GM12878 (cell line): ENCODE measurements around the gene EHD2. TPM values are rescaled to one million over a fixed set of nuclear protein-coding genes. Genes with fewer than 3 reads are reported as not detected.

Experiments
- ATF7 ChIP-seq: fragments of 450-650 bp; IDR thresholded peaks from 2 replicates; pipeline ENCODE4 v1.6.1; 2016; ENCODE audit warnings: low read depth, mild to moderate bottlenecking
- BRCA1 ChIP-seq: IDR thresholded peaks from 2 replicates; pipeline ENCODE4 v1.6.1; 2011; ENCODE audit warnings: low read depth, low read length, improper control_type of control experiment
- CBX5 ChIP-seq: sonication (generic); IDR thresholded peaks from 2 replicates; pipeline ENCODE4 v1.6.1; 2016; ENCODE audit warnings: low read depth, moderate library complexity, mild to moderate bottlenecking, inconsistent platforms
- CREB1 ChIP-seq: IDR thresholded peaks from 2 replicates; pipeline ENCODE4 v1.6.1; 2012; ENCODE audit warnings: low read depth, mild to moderate bottlenecking, inconsistent platforms
- DPF2 ChIP-seq: fragments of 450-650 bp; IDR thresholded peaks from 2 replicates; pipeline ENCODE4 v1.6.1; 2017; ENCODE audit warnings: mild to moderate bottlenecking
- E2F8 ChIP-seq: fragments of 450-650 bp; IDR thresholded peaks from 2 replicates; pipeline ENCODE4 v1.6.1; 2018; ENCODE audit warnings: mild to moderate bottlenecking, low read depth, moderate library complexity; ENCODE audit not compliant: partially characterized antibody
- MTA3 ChIP-seq: IDR thresholded peaks from 2 replicates; pipeline ENCODE4 v1.6.1; 2012; ENCODE audit warnings: low read length, inconsistent platforms, borderline replicate concordance
- NR2C1 ChIP-seq: fragments of 450-650 bp; IDR thresholded peaks from 2 replicates; pipeline ENCODE4 v1.6.1; 2017; ENCODE audit warnings: antibody characterized with exemption, mild to moderate bottlenecking, moderate library complexity
- NR2C2 ChIP-seq: IDR thresholded peaks from 2 replicates; pipeline ENCODE4 v1.6.1; 2011; ENCODE audit warnings: borderline replicate concordance, low read depth; ENCODE audit not compliant: control insufficient read depth, insufficient read length
- RELB ChIP-seq: fragments of 450-650 bp; IDR thresholded peaks from 2 replicates; pipeline ENCODE4 v1.6.1; 2017; ENCODE audit warnings: low read depth, mild to moderate bottlenecking, moderate library complexity
- SKIL ChIP-seq: fragments of 450-650 bp; IDR thresholded peaks from 2 replicates; pipeline ENCODE4 v1.6.1; 2017; ENCODE audit warnings: mild to moderate bottlenecking, low read depth, inconsistent platforms; ENCODE audit not compliant: poor library complexity, severe bottlenecking
- SUZ12 ChIP-seq: fragments of 200-600 bp; sonication (generic); IDR thresholded peaks from one replicate; pipeline ENCODE4 v1.6.1; 2018; ENCODE audit warnings: antibody characterized with exemption, mild to moderate bottlenecking; ENCODE audit not compliant: unreplicated experiment
- polyA plus RNA-seq, 11 experiments: library from polyadenylated mRNA; depleted of rRNA in 4 of 11; unstranded in 6 of 11; stranded (reverse) in 5 of 11; fragments of >200 nt; fragmentation: Nextera tagmentation in 4 of 11; fragmentation: Illumina TruSeq in 1 of 11; extraction: Ambion mirVana in 4 of 11; extraction: Trizol in 1 of 11; gene quantifications; 1 replicate in 1 of 11; 2 replicates in 10 of 11; pipeline versions ENCODE4 v1.2.1 to v1.2.3, GENCODE V29; 2011 to 2016; ENCODE audit warnings: inconsistent platforms in 2 of 11, missing spikeins in 2 of 11, low read depth in 1 of 11
- total RNA-seq, 4 experiments: library from RNA; depleted of rRNA in 3 of 4; stranded (reverse); fragments of >200 nt in 3 of 4; fragmentation: Illumina TruSeq in 1 of 4; extraction: Trizol in 1 of 4; gene quantifications; 2 replicates each; pipeline versions ENCODE4 v1.2.1 to v1.2.3, GENCODE V29; 2013 to 2021

EHD2 gene
- total and polyA plus RNA-seq, 10 of the 15 experiments (the other 5 are each of a cell fraction or from before 2014, with no cell fraction given) = 0.12 to 0.24 (median 0.23) TPM; not detected in 7

GRCh38 chr19:47778049-47778953, 65.1 kb downstream of the EHD2 start, which contains the start of gene SELENOW (continued):
- TF ChIP-seq SKIL = peak; percentile 91
- peak; percentile 36; the same call in 1 of the 2 replicates for TF ChIP-seq CREB1
- no peak for TF ChIP-seq SUZ12
- peak; percentile 17 for TF ChIP-seq E2F8
- peak; percentile 100 for TF ChIP-seq ATF7
- TF ChIP-seq MTA3 = no peak
- no peak for TF ChIP-seq NR2C1
- TF ChIP-seq NR2C2 = no peak
- peak; percentile 72 for TF ChIP-seq DPF2
- peak; percentile 91 for TF ChIP-seq RELB
- TF ChIP-seq CBX5 = no peak
- TF ChIP-seq BRCA1 = peak; percentile 43; the same call in 1 of the 2 replicates
